Measurements from ENCODE around the gene ADCY9.
"Not testable (repeated sequence)": the region's sequence is repeated elsewhere in the genome, so short reads cannot be mapped to it uniquely, and the experiment has no call there.

ADCY9 gene

DNA sequence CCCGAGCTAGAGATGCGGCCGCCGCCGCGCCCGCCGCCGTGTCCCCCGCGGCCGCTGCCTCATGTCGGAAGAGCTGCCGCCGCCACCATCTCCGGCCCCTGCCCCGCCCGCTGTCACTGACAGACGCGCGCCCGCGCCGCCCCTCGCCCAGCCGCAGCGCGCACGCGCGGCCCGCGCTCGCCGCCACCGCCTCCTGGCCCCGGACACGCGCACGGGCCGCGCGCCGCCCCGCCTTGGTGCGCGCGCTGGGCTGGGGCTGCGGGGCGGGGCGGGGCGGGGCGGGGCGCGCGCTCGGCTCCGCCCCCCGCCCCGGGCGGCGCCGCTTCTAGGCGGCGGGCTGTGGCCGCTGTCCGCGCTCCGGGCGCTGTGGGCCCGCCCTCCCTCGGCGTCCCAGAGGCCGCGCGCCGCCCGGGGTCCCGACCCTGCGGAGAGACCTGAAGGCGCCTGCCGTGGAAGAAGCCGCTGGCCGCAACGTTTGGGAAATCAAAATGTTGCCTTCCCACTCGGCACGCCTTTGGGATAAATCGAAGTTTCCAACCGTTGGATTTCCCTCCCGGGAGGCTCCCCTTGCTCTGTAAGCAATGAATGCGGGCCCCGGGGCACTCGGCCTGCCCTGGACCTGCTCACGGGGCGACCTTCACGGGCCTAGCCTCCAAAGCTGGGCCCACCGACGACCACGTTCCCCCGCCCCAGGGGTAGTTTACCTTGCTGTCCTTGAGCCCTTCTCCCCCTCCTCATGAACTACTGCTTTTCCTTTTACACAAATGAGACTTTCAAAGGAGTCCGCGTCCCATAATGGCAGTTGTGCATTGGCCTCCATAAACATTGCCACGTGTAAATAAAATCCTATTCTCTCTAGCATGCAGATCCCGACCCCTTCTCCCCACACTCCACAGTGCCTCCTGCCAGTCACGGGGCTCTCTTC lies at the start of gene ADCY9:
Gene ADCY9, minus strand, starts transcription at position 118 of the 925 bp plus-strand sequence. CDS start 1,000 bp downstream, outside the sequence.
- peak within 1 kb of the TSS; percentile 53 for H3K4me3 ChIP-seq (ENCODE audit: low read length)

DNA sequence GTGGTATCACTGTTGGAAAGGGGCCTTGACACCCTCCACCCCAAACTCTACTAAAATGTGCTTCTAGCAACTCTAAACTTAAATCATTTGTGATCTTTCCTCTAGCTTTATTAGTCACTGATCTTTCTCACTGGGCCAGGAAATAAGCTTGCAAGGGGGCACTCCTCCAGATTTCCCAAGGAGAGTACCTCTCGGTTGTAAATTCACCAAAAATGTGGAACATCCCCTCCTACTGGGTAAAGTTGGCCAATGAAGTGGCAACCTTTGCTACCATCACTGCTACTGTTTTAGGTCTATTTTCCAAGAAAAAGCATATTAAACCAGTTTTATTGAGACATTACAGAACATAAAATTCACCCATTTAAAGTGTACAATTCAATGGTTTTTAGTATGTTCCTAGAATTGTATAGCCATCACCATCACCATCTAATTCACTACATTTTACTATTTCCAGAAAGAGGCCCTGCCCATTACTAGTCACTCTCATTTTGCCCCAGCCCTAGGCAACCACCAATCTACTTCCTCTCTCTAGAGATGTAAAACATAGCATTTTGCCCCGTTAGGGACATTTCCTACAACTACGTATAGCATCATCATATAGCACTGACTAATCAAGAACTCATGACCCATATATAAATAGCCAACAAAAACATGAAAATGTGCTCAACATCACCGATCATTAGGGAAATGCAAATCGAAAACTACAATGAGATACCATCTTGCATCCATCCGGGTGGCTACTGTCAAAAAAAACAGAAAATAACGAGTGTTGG lies 44.6 kb upstream of the ADCY9 start:
- H3K4me3 ChIP-seq (ENCODE audit: low read length): no peak overlapping the region
- no peak for DNase-seq (ENCODE audit: low read depth)
- TF ChIP-seq, protein P1, sequence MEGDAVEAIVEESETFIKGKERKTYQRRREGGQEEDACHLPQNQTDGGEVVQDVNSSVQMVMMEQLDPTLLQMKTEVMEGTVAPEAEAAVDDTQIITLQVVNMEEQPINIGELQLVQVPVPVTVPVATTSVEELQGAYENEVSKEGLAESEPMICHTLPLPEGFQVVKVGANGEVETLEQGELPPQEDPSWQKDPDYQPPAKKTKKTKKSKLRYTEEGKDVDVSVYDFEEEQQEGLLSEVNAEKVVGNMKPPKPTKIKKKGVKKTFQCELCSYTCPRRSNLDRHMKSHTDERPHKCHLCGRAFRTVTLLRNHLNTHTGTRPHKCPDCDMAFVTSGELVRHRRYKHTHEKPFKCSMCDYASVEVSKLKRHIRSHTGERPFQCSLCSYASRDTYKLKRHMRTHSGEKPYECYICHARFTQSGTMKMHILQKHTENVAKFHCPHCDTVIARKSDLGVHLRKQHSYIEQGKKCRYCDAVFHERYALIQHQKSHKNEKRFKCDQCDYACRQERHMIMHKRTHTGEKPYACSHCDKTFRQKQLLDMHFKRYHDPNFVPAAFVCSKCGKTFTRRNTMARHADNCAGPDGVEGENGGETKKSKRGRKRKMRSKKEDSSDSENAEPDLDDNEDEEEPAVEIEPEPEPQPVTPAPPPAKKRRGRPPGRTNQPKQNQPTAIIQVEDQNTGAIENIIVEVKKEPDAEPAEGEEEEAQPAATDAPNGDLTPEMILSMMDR (conservative IDR thresholded peaks at IDR 0.05; ENCODE audit: low read depth, low read length): no peak

More for the DNA sequence above, at the start of gene ADCY9:
- TF ChIP-seq, protein P1 (conservative IDR thresholded peaks at IDR 0.05; ENCODE audit: low read depth, low read length): no peak
- DNase-seq (ENCODE audit: low read depth): no peak

DNA sequence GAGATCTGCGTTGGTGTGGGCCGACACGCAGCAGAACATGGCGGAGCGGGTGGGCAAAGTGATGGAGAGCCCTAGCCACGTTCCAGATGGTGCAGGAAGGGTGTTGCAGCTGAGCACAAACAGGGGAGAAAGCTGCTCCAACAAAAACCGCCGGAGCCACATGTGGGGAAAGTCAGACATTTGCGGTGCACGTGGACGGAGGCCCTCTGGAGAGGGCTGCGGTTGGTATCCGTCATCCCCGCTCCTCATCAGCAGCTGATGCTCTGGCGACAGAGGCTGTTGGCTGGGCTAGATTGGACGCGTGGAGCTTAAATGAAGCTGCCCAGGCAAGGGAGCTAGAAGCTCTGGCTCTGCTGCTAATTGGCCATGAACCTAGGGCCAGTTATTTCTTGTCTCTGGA lies 43.5 kb upstream of the ADCY9 start:
- no peak for DNase-seq (ENCODE audit: low read depth)
- no peak overlapping the region for H3K4me3 ChIP-seq (ENCODE audit: low read length)
- TF ChIP-seq, protein P1 (conservative IDR thresholded peaks at IDR 0.05; ENCODE audit: low read depth, low read length): no peak

DNA sequence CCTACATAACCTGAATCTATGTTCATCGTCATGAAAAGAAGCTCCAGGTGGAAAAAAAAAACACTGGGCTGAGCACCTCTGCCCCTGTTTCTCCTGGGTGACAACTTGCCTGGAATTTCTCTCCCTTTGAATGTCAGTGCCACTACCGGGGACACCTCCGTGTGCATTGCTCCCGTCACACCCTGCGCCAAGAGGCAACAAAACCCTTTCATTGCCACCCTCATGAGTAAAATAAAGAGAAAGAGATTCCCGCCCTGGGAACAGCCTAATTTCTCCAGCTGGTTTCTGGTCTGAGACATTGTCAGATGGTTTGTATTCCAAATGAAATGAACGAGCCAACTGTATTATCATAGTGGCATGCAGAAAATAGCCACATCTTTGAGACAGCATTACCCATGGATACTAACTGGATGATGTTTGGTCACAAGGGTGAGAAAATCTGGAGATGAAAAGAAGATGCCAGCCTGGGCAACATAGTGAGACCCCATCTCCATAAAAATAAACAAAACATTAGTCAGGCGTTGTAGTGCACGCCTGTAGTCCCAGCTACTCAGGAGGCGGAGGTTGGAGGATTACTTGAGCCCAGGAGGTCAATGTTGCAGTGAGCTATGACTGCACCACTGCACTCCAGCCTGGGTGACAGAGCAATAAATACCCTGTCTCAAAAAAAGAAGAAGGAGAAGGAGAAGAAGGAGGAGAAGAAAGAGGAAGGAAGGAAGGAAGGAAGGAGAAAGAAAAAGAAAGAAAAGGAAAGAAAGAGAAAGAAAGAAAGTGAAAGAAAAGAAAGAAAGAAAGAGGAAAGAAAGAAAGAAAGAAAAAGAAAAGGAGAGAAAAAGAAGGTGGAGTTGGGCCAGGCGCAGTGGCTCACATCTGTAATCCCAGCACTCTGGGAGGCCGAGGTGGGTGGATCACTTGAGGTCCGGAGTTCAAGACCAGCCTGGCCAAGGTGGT lies 42.2 kb upstream of the ADCY9 start:
- TF ChIP-seq, protein P1 (conservative IDR thresholded peaks at IDR 0.05; ENCODE audit: low read depth, low read length): no peak
- no peak overlapping the region for H3K4me3 ChIP-seq (ENCODE audit: low read length)
- no peak for DNase-seq (ENCODE audit: low read depth)

DNA sequence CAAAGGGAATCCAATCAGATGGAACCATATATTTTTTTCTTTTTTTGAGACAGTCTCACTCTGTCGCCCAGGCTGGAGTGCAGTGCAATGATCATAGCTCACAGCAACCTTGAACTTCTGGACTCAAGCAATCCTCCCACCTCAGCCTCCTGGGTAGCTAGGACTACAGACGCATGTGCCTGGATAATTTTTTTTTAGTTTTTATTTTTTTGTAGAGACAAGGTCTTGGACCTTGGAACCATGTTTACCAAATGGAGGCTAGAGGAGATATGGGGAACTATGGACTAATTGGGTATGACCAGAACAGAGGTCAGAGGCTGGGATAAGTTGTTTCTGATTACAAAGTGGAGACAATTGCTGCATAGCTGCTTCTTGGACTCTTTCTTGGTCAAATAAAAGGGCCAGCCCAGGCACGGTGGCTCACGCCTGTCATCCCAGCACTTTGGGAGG lies 41.2 kb upstream of the ADCY9 start:
- H3K4me3 ChIP-seq (ENCODE audit: low read length): no peak overlapping the region
- DNase-seq (ENCODE audit: low read depth): no peak
- TF ChIP-seq, protein P1 (conservative IDR thresholded peaks at IDR 0.05; ENCODE audit: low read depth, low read length): no peak

DNA sequence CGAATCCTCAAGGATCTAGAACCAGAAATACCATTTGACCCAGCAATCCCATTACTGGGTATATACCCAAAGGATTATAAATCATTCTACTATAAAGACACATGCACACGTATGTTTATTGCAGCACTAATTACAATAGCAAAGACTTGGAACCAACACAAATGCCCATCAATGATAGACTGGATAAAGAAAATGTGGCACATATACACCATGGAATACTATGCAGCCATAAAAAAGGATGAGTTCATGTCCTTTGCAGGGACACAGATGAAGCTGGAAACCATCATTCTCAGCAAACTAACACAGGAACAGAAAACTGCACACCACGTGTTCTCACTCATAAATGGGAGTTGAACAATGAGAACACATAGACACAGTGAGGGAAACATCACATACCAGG lies 40.3 kb upstream of the ADCY9 start:
- not testable (repeated sequence) for H3K4me3 ChIP-seq (ENCODE audit: low read length); DNase-seq (ENCODE audit: low read depth)

DNA sequence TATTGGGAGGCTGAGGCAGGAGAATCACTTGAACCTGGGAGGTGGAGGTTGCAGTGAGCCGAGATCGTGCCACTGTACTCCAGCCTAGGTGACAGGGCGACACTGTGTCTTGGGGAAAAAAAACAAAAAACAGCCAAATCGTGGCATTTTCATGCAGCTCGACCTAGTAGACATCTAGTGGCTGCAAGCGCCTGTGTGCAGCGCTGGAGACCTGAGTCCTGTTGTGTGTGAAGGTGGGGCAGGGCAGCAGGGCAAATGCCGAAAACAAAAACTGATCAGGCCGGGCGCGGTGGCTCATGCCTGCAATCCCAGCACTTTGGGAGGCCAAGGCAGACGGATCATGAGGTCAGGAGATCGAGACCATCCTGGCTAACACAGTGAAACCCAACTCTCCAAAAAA lies 37.1 kb upstream of the ADCY9 start:
- not testable (repeated sequence) for DNase-seq (ENCODE audit: low read depth); H3K4me3 ChIP-seq (ENCODE audit: low read length)
